HG02852 (cell line): Measurements from ENCODE around the gene EOLA2.
"Not testable (repeated sequence)": the region's sequence is repeated elsewhere in the genome, so short reads cannot be mapped to it uniquely, and the experiment has no call there.

Source experiments
- ATAC-seq: cut with Tn5 transposase; IDR thresholded peaks from one replicate; pipeline ENCODE4 v1.9.1; 2021; ENCODE audit warnings: mild to moderate bottlenecking, moderate library complexity; ENCODE audit not compliant: unreplicated experiment

EOLA2 gene

GRCh38 chrX:149933547-149933946, 4.7 kb downstream of the EOLA2 start:
- not testable (repeated sequence) for ATAC-seq

GRCh38 chrX:149932970-149933369, 5.3 kb downstream of the EOLA2 start:
- not testable (repeated sequence) for ATAC-seq

GRCh38 chrX:149932150-149932549, 6.1 kb downstream of the EOLA2 start:
- ATAC-seq, result not testable (repeated sequence)

GRCh38 chrX:149931355-149931754, 6.9 kb downstream of the EOLA2 start:
- not testable (repeated sequence) for ATAC-seq

- not testable (repeated sequence) for ATAC-seq
Measured at GRCh38 chrX:149929400-149929799, 8.9 kb downstream of the EOLA2 start, which contains the start of gene HSFX4. TSS of gene HSFX4 (plus strand) at chrX:149929573. CDS start at chrX:149929645, 72 bp downstream.

GRCh38 chrX:149928635-149929034, 9.7 kb downstream of the EOLA2 start:
- ATAC-seq, result not testable (repeated sequence)

- ATAC-seq, result peak; percentile 51
Measured at GRCh38 chrX:149927964-149928258, 10.4 kb downstream of the EOLA2 start.

GRCh38 chrX:149927245-149927963, 10.9 kb downstream of the EOLA2 start:
- peak; percentile 48 for ATAC-seq

GRCh38 chrX:149924434-149924833, 13.9 kb downstream of the EOLA2 start:
- not testable (repeated sequence) for ATAC-seq

GRCh38 chrX:149923836-149924235, 14.5 kb downstream of the EOLA2 start:
- not testable (repeated sequence) for ATAC-seq

- ATAC-seq, result peak; percentile 78
Measured at GRCh38 chrX:149916745-149917392, 21.4 kb downstream of the EOLA2 start.

GRCh38 chrX:149910178-149910695, 28.1 kb downstream of the EOLA2 start:
- ATAC-seq, result no peak

- no peak for ATAC-seq
Measured at GRCh38 chrX:149909324-149910177, 28.7 kb downstream of the EOLA2 start.

GRCh38 chrX:149908727-149909126, 29.6 kb downstream of the EOLA2 start:
- no peak for ATAC-seq

- no peak for ATAC-seq
Measured at GRCh38 chrX:149908308-149908707, 30.0 kb downstream of the EOLA2 start.

- peak; percentile 80 for ATAC-seq
Measured at GRCh38 chrX:149903889-149904748, 34.2 kb downstream of the EOLA2 start.

GRCh38 chrX:149898554-149898953, 39.7 kb downstream of the EOLA2 start:
- ATAC-seq, result no peak

- ATAC-seq, result not testable (repeated sequence)
Measured at GRCh38 chrX:149890828-149891227, 47.5 kb downstream of the EOLA2 start.
